Stomach (tissue), 4 donors: Measurements from ENCODE around the gene REPS2.

Source experiments
- CTCF ChIP-seq, 7 experiments: fragments of 450-650 bp in 4 of 7; fragments of 200-600 bp in 3 of 7; sonication (generic) in 3 of 7; IDR thresholded peaks; one replicate each; pipeline ENCODE4 v1.5.1; 2016 to 2019; ENCODE audit warnings: antibody characterized with exemption in 7 of 7, control low read depth in 2 of 7, mild to moderate bottlenecking in 1 of 7
- EP300 ChIP-seq: sonication (generic); formaldehyde crosslinking; IDR thresholded peaks from one replicate; pipeline ENCODE4 v1.6.1; 2017; ENCODE audit warnings: antibody characterized with exemption
- POLR2AphosphoS5 ChIP-seq, 3 donors: sonication (generic); formaldehyde crosslinking; IDR thresholded peaks; one replicate each; pipeline ENCODE4 v1.6.1; 2016; ENCODE audit warnings: antibody characterized with exemption in 3 of 3

- TF ChIP-seq CTCF (IDR thresholded peaks at IDR 0.05) (no peak), EP300 (no peak), POLR2AphosphoS5 (IDR thresholded peaks at IDR 0.05) (no peak)
Measured at GRCh38 chrX:17053502-17053901, 107.0 kb downstream of the REPS2 start.
